Renal pelvis (tissue), 4 donors: Measurements from ENCODE around the gene DHRS3. TPM values are rescaled to one million over a fixed set of nuclear protein-coding genes. Genes with fewer than 3 reads are reported as not detected.
"Not testable (repeated sequence)": the region's sequence is repeated elsewhere in the genome, so short reads cannot be mapped to it uniquely, and the experiment has no call there.

Source experiments
- DNase-seq: peaks from one replicate; pipeline ENCODE4 v3.0.0-alpha.2; 2013
- polyA plus RNA-seq, 3 donors: library from polyadenylated mRNA; unstranded; fragments of 120-200 nt; gene quantifications; one replicate each; pipeline ENCODE4 v1.2.1, GENCODE V29; 2013; ENCODE audit not compliant: insufficient read length in 3 of 3

Gene DHRS3
- polyA plus RNA-seq, 3 donors, result 76.4 to 86.9 (median 82.7) TPM

GRCh38 chr1:12542616-12543592, 75.1 kb downstream of the DHRS3 start:
- DNase-seq, result no peak

GRCh38 chr1:12542138-12542465, 75.9 kb downstream of the DHRS3 start:
- DNase-seq, result no peak

- peak; percentile 71 for DNase-seq
These were observed 76.5 kb downstream of the DHRS3 start for GRCh38 chr1:12541274-12542137.

GRCh38 chr1:12540580-12541273, 77.3 kb downstream of the DHRS3 start:
- no peak for DNase-seq

GRCh38 chr1:12539705-12540579, 78.1 kb downstream of the DHRS3 start:
- DNase-seq, result peak; percentile 88

- DNase-seq, result no peak
These were observed 78.7 kb downstream of the DHRS3 start for GRCh38 chr1:12539320-12539704.

GRCh38 chr1:12538536-12538935, 79.5 kb downstream of the DHRS3 start:
- not testable (repeated sequence) for DNase-seq

- DNase-seq, result no peak
These were observed 80.0 kb downstream of the DHRS3 start for GRCh38 chr1:12537906-12538461.

GRCh38 chr1:12537294-12537693, 80.7 kb downstream of the DHRS3 start:
- no peak for DNase-seq

GRCh38 chr1:12536023-12536639, 81.9 kb downstream of the DHRS3 start:
- DNase-seq, result no peak

GRCh38 chr1:12532405-12533315, 85.3 kb downstream of the DHRS3 start:
- no peak for DNase-seq

GRCh38 chr1:12531179-12531499, 86.9 kb downstream of the DHRS3 start:
- DNase-seq, result no peak

- no peak for DNase-seq
These were observed 87.4 kb downstream of the DHRS3 start for GRCh38 chr1:12530462-12531178.

- DNase-seq, result no peak
These were observed 88.3 kb downstream of the DHRS3 start for GRCh38 chr1:12529640-12530174.

- no peak for DNase-seq
These were observed 89.8 kb downstream of the DHRS3 start for GRCh38 chr1:12528021-12528852.

GRCh38 chr1:12527564-12527963, 90.4 kb downstream of the DHRS3 start:
- DNase-seq, result no peak
